Stimulated activated CD8-positive, alpha-beta memory T cell treated with anti-CD3 and anti-CD28 coated beads, Interleukin-4, amount 100 ng/mL, for 4 hours (primary cell): ENCODE measurements around the gene DOK3.

Source experiments
- DNase-seq, 2 donors: peaks; one replicate each; pipeline ENCODE4 v3.0.0-alpha.2; 2020; ENCODE audit warnings: low read depth in 2 of 2, low spot score in 1 of 2

DOK3 gene

DNA sequence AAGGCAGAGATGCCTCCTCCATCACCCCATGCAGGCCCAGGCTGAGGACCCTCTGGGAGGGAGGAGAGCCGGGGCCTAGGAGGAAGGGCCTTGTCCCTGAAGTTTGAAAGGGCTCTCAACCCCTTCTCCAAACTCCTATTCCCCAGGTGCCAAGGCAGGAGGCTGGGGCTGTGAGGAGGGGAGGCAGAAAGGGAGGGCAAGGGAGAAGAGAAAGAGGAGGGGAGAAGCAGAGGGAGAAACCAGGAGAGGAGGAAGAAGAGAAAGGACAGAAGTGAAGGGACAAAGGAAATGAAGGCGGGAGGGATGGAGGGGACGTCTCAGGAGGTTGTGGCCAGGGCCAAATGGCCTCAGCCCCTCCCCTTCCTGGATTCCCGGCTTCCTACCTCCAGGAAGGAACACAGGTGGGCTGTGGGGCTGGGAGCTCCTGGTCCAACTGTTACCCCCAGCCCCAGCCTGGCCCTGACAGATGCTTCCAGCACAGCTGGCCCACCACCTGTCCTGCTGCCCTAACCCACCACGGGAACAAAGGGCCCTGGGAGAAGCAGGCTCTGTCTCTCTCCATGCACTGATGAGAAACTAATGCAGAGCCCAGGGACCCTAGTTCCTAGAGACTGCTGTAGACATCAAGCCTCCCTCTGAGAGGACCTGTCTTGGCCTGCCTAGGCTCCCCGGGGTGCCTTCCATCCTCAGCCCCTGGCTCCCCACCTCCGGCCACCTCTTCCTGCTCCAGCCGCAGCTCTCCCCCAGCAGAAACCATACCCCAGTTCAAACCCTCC, 39.7 kb downstream of the DOK3 start:
- no peak for DNase-seq

DNA sequence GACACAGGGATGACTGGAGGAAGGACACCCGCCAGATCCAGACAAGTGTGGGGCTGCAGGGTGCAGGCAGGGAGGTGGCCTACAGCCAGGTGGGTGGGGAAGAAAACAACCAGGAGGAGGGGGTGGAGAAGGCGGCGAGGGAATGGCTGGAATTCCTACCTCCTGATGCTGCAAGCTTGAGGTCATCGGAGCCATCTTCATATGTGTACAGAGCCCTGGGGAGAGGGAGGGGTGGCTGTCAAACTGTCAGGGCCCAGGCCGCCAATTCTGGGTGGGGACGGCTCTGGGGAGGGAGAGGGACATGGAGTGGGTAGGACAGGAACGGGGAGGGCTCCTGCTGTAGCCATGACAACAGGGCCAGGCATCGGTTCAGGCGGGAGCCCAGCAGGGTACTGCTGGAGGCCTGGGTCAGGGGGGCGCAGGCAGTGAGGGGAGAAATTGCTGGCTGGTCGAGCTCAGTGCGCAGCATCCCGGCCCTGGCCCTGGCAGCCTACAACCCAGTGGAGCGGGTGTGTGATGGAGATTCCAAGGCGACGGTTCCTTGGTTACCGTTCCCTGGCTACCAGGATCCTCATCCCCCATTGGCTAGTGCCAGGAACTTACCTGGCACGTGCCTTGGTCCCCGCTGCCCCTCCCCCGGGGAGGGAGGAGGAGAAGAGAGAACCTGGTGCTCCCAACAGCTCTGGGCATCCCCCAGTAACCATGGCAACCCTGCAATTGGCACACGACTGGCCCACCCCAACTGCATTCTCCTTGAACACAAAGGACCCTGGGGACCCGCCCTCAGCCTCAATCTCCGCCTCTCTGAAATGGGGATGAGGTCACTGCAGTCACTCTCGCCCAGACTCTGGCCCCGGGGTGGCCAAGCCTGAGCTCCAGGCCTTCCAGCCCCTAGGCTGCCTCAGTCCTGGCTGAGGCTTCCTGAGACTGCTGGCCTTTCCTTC, 40.7 kb downstream of the DOK3 start:
- no peak for DNase-seq

DNA sequence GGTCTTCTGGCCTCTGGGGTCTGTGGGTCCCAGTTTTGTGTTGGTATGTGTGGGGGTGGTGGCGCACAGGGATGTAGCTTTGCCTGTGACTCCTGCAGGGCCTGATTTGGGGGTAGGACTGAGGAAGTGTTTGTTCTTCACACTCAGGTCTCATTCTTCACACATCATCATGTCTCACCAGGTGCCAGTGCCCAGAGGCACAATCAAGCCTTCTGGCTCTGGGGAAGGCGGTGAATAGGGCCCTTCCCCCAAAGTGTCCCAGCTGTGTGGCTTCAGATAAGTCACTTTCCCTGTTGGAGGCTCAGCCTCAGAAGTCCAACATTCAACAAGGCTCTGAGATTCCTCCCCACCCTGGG, 41.3 kb downstream of the DOK3 start:
- DNase-seq: no peak

- DNase-seq: no peak
Observed at GRCh38 chr5:177467436-177467835, 42.2 kb downstream of the DOK3 start.

GRCh38 chr5:177466861-177467260, 42.8 kb downstream of the DOK3 start:
- no peak for DNase-seq

DNA sequence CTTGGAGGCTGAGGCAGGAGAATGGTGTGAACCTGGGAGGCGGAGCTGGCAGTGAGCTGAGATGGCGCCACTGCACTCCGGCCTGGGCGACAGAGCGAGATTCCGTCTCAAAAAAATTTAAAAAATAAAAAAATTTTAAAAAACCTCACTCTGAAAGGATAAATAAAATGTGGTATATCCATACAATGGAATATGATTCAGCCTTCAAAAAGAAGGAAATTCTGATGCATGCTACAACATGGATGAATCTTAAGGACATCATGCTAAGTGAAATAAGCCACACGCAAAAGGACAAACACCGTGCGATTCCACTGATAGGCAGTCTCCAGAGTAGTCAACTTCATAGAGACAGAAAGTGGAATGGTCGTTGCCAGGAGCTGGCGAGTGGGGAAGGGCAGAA, 44.6 kb downstream of the DOK3 start:
- no peak for DNase-seq

DNA sequence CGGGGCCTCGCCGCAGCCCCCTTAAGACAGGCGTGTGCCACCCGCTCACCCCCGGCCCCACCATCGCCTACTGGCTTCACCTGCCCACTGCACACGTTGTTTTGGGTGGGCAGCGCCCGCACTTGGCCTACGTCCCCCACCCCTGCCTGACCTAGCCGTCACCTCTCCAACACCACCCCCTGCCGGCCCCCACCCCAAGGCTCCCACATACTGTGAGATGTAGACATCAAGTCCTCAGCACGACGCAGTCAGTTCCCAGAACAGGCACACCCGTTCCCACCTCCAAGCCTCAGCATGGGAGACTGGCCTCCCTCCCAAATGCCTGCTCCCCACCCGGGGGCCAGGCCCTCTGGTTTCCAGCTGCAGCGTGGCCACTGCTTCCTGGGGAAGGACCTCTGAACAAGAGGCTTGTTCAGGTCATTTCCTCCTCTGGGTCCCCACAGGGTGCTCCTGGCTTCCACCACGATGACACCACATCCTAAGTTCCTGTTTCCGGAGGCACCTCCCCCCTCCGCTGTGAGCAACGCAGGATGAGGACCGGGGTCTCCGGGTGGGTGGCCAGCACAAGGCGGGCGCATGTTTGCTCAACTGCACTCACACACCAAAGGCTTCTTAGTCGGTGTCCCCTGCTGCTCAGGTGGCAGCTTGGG, 47.5 kb downstream of the DOK3 start:
- no peak for DNase-seq

- DNase-seq: no peak
Observed at GRCh38 chr5:177459819-177460628, 49.6 kb downstream of the DOK3 start.

DNA sequence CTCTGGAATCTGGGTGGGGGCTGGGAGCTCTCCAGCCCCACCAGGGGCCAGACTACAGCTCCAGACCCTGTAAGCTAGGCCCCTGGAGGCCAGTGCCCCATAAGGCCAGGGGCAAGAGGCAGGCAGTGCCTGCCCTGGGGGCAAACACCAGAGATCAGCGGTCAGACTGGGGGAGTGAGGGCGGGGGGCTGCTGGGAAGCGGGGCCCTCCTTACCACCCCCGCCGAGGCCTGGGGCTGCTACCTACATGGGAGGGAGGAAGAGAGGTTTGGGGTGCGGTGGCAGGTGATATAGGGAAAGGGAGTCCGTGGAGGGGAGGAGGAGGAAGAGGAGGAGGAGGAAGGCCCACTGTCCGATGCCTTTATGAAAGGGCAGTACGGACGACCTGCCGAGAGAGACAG, 50.3 kb downstream of the DOK3 start:
- DNase-seq: no peak

GRCh38 chr5:177458912-177459350, 50.7 kb downstream of the DOK3 start:
- DNase-seq: no peak

DNA sequence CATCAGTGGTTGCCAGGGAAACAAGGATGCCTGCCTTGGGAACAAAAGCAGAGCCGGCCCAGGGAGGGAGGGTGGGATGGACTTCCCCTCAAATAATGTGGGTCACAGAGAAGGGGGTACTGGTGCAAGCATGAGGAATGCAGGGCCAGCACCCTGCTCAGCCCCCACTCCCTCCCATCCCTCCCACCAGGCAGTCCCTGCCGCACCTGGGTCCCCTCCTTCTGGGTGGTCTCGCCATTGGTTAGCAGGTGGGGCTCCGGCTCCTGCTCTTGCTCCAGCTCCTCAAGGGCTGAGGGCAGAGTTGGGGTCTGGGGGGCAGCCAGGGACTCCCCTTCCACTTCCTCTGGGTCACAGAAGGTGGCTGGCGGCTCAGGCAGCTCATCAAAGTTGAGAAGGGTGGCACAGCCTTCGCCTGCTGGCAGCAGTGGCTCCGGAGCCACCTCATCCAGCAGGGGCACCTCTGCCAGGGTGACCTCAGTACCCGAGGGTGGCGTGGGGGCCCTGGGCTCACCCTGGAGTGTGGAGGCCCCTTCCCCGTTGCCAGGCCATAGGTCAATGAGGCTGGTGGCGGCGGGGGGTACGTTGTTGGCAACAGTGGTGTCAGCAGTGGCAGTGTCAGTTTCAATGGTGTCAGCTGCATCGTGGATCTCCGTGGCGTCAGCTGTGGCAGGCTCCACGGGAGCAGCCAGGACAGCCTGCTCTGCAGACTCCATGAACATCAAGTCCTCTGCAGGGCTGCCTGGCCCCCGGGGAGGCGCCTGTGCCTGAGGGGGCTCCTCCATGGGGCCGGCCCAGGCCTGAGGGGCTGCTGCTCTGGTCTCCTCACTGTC, 51.6 kb downstream of the DOK3 start:
- DNase-seq: no peak

DNA sequence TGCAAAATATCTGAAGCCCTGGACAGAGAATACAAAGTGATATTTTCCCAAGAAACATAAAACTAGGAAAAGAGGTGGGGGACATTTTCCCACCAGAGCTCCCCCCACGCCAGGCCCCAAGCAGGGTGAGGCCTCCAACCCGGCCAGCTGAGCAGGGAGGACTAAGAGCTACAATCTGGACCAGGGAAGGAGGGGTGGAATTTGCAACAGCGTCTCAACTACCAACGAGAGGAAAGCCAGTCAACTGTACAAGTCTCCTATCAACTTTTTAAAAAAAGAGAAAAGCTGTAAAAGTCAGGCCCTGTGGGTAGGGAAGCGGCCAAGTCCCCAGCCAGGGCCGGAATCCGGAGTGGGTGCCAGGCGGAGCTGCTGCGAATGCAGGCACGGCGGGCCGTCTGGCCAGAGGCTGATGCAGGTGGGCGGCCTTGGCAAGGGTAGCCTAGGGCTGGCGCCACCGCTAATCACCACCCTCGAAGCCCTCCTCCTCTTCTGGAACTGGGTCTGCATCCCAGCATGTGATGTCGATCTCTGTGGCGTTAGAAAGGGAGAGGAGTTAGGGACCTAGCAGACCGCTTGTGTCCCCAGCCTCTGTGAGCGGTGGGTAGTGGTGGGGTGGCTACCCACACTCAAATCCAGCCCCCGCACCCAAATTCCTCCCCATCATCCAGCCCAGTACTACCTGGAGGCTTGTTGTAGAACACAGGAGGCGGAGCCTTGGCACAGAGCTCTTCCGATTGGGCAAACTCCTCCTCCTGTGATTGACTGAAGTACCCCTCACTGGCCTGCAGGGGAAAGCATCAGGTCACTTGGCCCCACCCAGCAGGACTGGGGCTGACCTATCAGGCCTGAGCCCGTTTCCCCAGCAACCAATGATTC, 52.4 kb downstream of the DOK3 start:
- DNase-seq: no peak

DNA sequence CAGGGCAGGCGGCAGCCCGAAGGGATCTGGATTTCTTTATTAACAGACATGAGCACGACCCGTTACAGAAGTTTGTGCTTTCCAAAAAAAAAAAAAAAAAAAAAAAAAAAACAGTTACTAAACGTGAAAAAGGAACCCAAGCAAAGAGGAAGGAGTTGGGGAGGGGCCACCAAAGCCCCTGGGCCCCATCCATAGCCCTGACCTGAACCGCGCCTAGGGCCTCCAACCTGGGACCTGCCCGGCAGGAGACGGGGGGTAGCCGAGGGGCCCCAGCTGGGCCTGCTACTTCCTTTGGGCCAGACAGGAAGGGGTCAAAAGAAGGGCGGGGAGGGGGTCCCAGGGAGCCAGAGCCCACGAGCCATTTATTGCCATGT, 53.0 kb downstream of the DOK3 start:
- DNase-seq: no peak

- DNase-seq: peak; percentile 88 to 98
Observed at GRCh38 chr5:177455661-177456590, 53.7 kb downstream of the DOK3 start.

- DNase-seq: peak; percentile 80 to 85
Observed at GRCh38 chr5:177455036-177455660, 54.5 kb downstream of the DOK3 start.

DNA sequence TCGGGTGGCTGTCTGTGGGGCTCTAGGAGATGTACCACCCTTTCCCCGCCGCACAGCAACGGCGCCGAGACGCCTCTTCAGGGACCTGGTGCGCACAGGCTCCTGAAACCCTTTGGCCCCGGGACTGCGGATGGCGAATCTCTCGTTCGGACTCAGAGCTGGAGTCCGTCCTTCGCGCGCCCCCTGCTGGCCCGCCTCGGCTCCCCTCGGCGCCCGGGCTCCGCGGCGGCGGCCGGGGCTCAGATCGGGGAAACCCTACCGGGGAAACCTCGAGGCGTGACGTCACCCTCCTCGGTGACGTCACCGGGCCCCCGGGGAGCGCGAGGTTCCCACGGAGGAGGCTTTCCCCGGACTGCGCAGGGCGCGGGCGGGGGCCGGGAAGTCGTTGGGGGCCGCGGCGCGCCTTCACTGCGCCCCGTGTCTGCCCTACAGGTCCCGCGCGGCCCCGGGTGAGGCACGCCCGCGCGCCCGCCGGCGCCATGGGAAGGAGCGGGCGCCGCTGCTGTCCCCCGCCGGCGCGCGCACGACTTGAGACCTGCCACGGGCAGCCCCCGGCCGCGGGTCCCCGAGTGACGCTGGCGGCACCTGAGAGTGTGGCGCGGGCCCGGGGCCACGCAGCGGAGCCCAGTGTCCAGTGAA, 55.1 kb downstream of the DOK3 start:
- peak; percentile 86 to 90 for DNase-seq

DNA sequence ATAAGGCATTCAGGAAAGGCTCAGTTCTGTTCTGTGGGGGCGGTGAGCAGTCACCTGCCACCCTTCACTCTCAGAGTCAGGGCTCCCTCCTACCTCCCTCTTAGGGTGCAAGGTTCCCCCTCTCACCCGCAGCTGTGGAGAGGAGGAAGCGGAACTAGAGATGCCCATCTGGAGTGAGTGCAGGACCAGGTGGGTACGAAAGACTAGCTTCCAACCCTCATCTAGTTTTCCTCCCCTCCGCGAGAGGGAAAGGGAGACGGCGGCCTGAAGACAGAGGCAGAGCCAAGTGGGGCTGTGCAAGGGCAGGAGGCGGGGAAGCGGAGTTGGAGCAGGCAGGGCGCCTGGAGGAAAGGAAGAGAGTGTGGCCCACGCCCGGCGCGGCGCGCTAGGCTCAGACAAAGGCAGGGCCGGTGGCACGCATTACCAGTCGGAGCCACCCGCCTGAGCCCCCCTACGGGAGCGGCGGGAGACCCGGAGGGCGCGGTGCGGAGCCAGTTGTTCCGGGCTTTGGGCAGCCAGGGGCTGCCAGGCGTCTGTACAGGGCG, 55.7 kb downstream of the DOK3 start:
- DNase-seq: no peak
